Esophagus muscularis mucosa (tissue), 2 donors: ENCODE results near the gene PDHX.

Experiments used
- POLR2A ChIP-seq: fragments of 450-650 bp; IDR thresholded peaks from one replicate; pipeline ENCODE4 v1.6.1; 2017; ENCODE audit warnings: antibody characterized with exemption, moderate library complexity, mild to moderate bottlenecking, low read depth
- POLR2AphosphoS5 ChIP-seq, 2 donors: sonication (generic); formaldehyde crosslinking; IDR thresholded peaks; one replicate each; pipeline ENCODE4 v1.6.1; 2017; ENCODE audit warnings: antibody characterized with exemption in 2 of 2

- TF ChIP-seq POLR2A (no peak), POLR2AphosphoS5 (IDR thresholded peaks at IDR 0.05) (no peak)
Observed at GRCh38 chr11:34899633-34900016, 16.8 kb upstream of the PDHX start.
